Mesenchymal stem cell (in vitro differentiated cells and primary cell): ENCODE data around the gene MTFR1L.

Experiments used
- DNase-seq: peaks from one replicate; pipeline ENCODE4 v3.0.0-alpha.2; 2013
- H2AFZ ChIP-seq: one replicate; pipeline ENCODE4 v1.6.1; 2013; ENCODE audit warnings: low read depth, mild to moderate bottlenecking, control low read depth, inconsistent platforms, low read length, moderate library complexity
- H2AK5ac ChIP-seq: 2 replicates; pipeline ENCODE4 v1.6.1; 2013; ENCODE audit warnings: low read length, moderate library complexity, mild to moderate bottlenecking, inconsistent platforms; ENCODE audit not compliant: severe bottlenecking
- H2BK120ac ChIP-seq: one replicate; pipeline ENCODE4 v1.6.1; 2013; ENCODE audit warnings: low read depth, mild to moderate bottlenecking, inconsistent platforms, low read length, moderate library complexity
- H2BK12ac ChIP-seq, 2 experiments: one replicate each; pipeline ENCODE4 v1.6.1; 2013; ENCODE audit warnings: inconsistent platforms in 2 of 2, low read length in 2 of 2, mild to moderate bottlenecking in 2 of 2, moderate library complexity in 2 of 2, control low read depth in 1 of 2
- H2BK15ac ChIP-seq: one replicate; pipeline ENCODE4 v1.6.1; 2013; ENCODE audit warnings: mild to moderate bottlenecking, low read depth, inconsistent platforms; ENCODE audit not compliant: poor library complexity, severe bottlenecking
- H2BK5ac ChIP-seq: 2 replicates; pipeline ENCODE4 v1.6.1; 2013; ENCODE audit warnings: low read depth, mild to moderate bottlenecking, low read length, control low read depth, inconsistent platforms; ENCODE audit not compliant: poor library complexity, severe bottlenecking
- H3K14ac ChIP-seq, 2 experiments: one replicate each; pipeline ENCODE4 v1.6.1; 2013; ENCODE audit warnings: inconsistent platforms in 2 of 2, low read length in 2 of 2, control low read depth in 1 of 2, mild to moderate bottlenecking in 1 of 2, moderate library complexity in 1 of 2
- H3K18ac ChIP-seq, 2 experiments: one replicate each; pipeline ENCODE4 v1.6.1; 2013; ENCODE audit warnings: inconsistent platforms in 2 of 2, low read length in 2 of 2, control low read depth in 1 of 2, low read depth in 1 of 2, mild to moderate bottlenecking in 1 of 2
- H3K23ac ChIP-seq, 2 experiments: one replicate each; pipeline ENCODE4 v1.6.1; 2013; ENCODE audit warnings: inconsistent platforms in 2 of 2, low read length in 2 of 2, mild to moderate bottlenecking in 2 of 2, moderate library complexity in 2 of 2, control low read depth in 1 of 2
- H3K27ac ChIP-seq: 2 replicates; pipeline ENCODE4 v1.5.1; 2013; ENCODE audit warnings: mild to moderate bottlenecking, moderate library complexity, low read length, control low read depth, inconsistent platforms; ENCODE audit not compliant: poor library complexity, severe bottlenecking
- H3K27me3 ChIP-seq, 2 experiments: 2 replicates each; pipeline versions ENCODE4 v1.6.1 to v1.7.0; 2013; ENCODE audit warnings: low read length in 2 of 2, mild to moderate bottlenecking in 2 of 2, moderate library complexity in 2 of 2, control low read depth in 1 of 2, inconsistent platforms in 1 of 2; ENCODE audit not compliant: control insufficient read depth in 1 of 2, insufficient read depth in 1 of 2
- H3K36me3 ChIP-seq, 2 experiments: 2 replicates each; pipeline versions ENCODE4 v1.6.1 to v1.7.0; 2013; ENCODE audit warnings: low read length in 2 of 2, control low read depth in 1 of 2, inconsistent platforms in 1 of 2, low read depth in 1 of 2, mild to moderate bottlenecking in 1 of 2; ENCODE audit not compliant: insufficient read depth in 2 of 2, control insufficient read depth in 1 of 2
- H3K4ac ChIP-seq, 2 experiments: one replicate each; pipeline ENCODE4 v1.6.1; 2013; ENCODE audit warnings: inconsistent platforms in 2 of 2, low read length in 2 of 2, mild to moderate bottlenecking in 2 of 2, moderate library complexity in 2 of 2, control low read depth in 1 of 2, low read depth in 1 of 2
- H3K4me1 ChIP-seq: 2 replicates; pipeline ENCODE4 v1.6.1; 2013; ENCODE audit warnings: low read depth, low read length, control low read depth; ENCODE audit not compliant: control insufficient read depth, insufficient read depth
- H3K4me2 ChIP-seq: 2 replicates; pipeline ENCODE4 v1.6.1; 2013; ENCODE audit warnings: low read length, mild to moderate bottlenecking, inconsistent platforms; ENCODE audit not compliant: poor library complexity, severe bottlenecking
- H3K4me3 ChIP-seq, 2 experiments: 2 replicates each; pipeline versions ENCODE4 v1.5.1 to v1.7.0; 2013; ENCODE audit warnings: low read length in 2 of 2, mild to moderate bottlenecking in 2 of 2, control low read depth in 1 of 2, low read depth in 1 of 2; ENCODE audit not compliant: insufficient read depth in 1 of 2
- H3K79me1 ChIP-seq: replicated peaks from 2 replicates; pipeline ENCODE4 v1.6.1; 2013; ENCODE audit warnings: mild to moderate bottlenecking, control low read depth, low read length, inconsistent platforms; ENCODE audit not compliant: poor library complexity, severe bottlenecking
- H3K9ac ChIP-seq: 2 replicates; pipeline ENCODE4 v1.7.0; 2013; ENCODE audit warnings: mild to moderate bottlenecking, low read length, moderate library complexity
- H3K9me3 ChIP-seq: 2 replicates; pipeline ENCODE4 v1.7.0; 2013; ENCODE audit warnings: mild to moderate bottlenecking, low read length; ENCODE audit not compliant: control insufficient read depth
- H4K8ac ChIP-seq: one replicate; pipeline ENCODE4 v1.6.1; 2013; ENCODE audit warnings: inconsistent platforms, mild to moderate bottlenecking, low read length, moderate library complexity
- H4K91ac ChIP-seq: one replicate; pipeline ENCODE4 v1.6.1; 2013; ENCODE audit warnings: mild to moderate bottlenecking, low read length, inconsistent platforms
- WGBS: methylation state at CpG from one replicate; pipeline ENCODE4 v1.1.7; 2013; ENCODE audit warnings: mixed read lengths; 5-methylcytosine and 5-hydroxymethylcytosine counted together

MTFR1L gene

DNA sequence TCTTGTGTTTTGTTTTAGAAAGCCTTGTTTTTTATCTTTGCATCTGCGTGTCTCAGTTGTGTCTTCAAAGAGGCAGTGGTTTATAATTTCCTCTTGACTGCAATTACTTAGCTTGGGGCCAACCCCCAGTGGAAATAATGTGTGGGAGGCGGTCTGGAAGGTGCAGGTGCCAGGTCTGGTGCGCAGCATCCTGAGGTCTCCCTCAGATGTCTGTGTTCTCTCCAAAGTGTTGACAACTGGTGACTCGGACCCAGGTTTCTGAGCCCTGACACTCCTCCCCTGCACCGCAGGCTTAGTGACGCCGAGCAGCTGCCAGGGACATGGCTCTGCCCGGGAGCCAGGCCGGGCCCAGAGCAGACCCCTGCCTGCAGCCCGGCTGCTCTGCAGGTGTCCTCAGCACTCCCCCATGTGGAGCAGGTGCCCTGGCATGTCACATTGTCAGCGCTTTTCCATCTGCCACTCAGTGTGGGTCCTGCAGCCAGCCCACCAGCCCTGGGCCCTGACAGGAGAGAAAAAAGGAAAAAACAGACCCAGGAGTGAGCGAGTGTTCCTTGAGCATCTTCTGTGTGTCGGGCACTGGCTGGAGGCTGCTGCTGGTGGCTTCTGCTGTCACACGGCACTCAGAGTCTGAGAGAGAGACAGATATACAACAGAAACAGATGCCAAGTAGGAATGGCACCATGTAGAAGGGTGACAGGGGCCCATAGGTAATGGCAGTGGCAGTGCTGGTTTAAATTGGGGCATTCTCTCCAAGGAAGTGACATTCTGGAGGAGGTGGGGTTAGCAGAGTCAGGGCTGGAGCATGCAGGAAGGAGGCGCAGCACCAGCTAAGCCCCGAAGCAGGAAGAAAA, 44.6 kb upstream of the MTFR1L start:
- H4K8ac ChIP-seq = no peak overlapping the region
- H4K91ac ChIP-seq = no peak overlapping the region
- H3K23ac ChIP-seq = no peak overlapping the region
- no peak overlapping the region for H2BK120ac ChIP-seq
- H3K9me3 ChIP-seq = no peaks in the 10 kb centered on the region
- no peak overlapping the region for H2BK15ac ChIP-seq
- H3K27ac ChIP-seq = no peak overlapping the region
- no peaks in the 10 kb centered on the region for H3K27me3 ChIP-seq
- 49% methylated on average over 16 of the region's 16 CpGs for WGBS
- peaks cover 3 to 83% of the 10 kb centered on the region in 2 experiments for H3K36me3 ChIP-seq
- no peak overlapping the region for H3K18ac ChIP-seq
- H3K79me1 ChIP-seq = no peaks in the 10 kb centered on the region
- no peak for DNase-seq
- no peak overlapping the region for H3K4me3 ChIP-seq
- no peak overlapping the region for H2BK5ac ChIP-seq
- H3K4me2 ChIP-seq = no peak overlapping the region
- H2AK5ac ChIP-seq = no peak overlapping the region
- H3K4ac ChIP-seq = no peak overlapping the region
- H2AFZ ChIP-seq = no peak overlapping the region
- H3K9ac ChIP-seq = no peak overlapping the region
- H2BK12ac ChIP-seq = no peak overlapping the region
- H3K14ac ChIP-seq = no peak overlapping the region
- peaks cover 41% of the 10 kb centered on the region for H3K4me1 ChIP-seq

DNA sequence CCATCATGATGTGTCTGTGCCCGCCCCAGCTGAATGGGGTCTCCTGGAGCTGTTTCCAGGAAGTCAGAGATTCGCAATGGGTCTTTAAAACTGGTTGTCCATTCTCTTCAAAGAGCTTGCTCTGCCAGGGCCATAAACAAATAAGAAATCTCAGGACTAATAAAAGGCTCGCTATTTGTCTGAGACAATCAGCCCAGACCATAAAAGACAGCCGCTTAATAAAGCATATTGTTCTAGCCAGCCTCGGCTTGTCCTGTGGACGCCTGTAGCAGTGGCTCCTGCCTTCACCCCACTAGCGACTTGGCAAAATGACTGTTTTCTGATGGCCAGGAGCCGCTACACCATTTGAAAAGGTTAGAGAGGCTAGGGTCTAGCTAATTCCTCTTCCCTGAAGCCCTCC, 40.4 kb upstream of the MTFR1L start:
- no peak overlapping the region for H3K27ac ChIP-seq
- H3K36me3 ChIP-seq = peaks cover 0 to 80% of the 10 kb centered on the region in 2 experiments
- no peak overlapping the region for H3K14ac ChIP-seq
- H3K4me3 ChIP-seq = no peak overlapping the region
- no peak for DNase-seq
- H4K8ac ChIP-seq = no peak overlapping the region
- H4K91ac ChIP-seq = no peak overlapping the region
- WGBS = 55% methylated on average over 7 of the region's 8 CpGs
- H2BK5ac ChIP-seq = no peak overlapping the region
- no peaks in the 10 kb centered on the region for H3K9me3 ChIP-seq
- H3K23ac ChIP-seq = no peak overlapping the region
- peaks cover 14% of the 10 kb centered on the region for H3K4me1 ChIP-seq
- no peak overlapping the region for H2BK15ac ChIP-seq
- H2AFZ ChIP-seq = no peak overlapping the region
- H3K4ac ChIP-seq = no peak overlapping the region
- no peaks in the 10 kb centered on the region for H3K27me3 ChIP-seq
- no peak overlapping the region for H2BK120ac ChIP-seq
- H2AK5ac ChIP-seq = no peak overlapping the region
- H3K79me1 ChIP-seq = no peaks in the 10 kb centered on the region
- H2BK12ac ChIP-seq = no peak overlapping the region
- H3K9ac ChIP-seq = no peak overlapping the region
- no peak overlapping the region for H3K4me2 ChIP-seq
- no peak overlapping the region for H3K18ac ChIP-seq

DNA sequence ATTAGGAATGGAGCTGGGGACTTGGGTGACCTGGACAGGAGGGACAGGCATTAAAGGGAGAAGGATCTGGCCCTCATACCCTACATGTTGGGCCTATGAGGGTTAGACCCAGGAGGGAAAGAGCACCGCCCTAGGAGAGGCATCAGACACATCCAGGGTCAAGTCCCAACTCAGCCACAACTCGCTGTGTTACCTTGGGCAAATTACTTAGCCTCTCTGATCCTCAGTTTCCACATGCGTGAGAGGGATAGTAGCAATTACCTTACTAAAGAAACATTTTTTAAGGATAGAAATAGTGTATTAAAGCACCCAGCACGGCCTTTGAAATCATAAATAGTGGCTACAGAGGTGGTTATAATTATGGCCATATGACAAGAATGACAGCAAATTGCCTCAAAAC, 39.9 kb upstream of the MTFR1L start:
- Histone ChIP-seq H3K36me3 (peaks cover 0 to 80% of the 10 kb centered on the region in 2 experiments), H3K23ac (no peak overlapping the region), H4K91ac (no peak overlapping the region), H2BK15ac (no peak overlapping the region), H4K8ac (no peak overlapping the region), H3K14ac (no peak overlapping the region), H2BK5ac (no peak overlapping the region), H3K79me1 (no peaks in the 10 kb centered on the region), H3K4me2 (no peak overlapping the region), H3K9me3 (no peaks in the 10 kb centered on the region), H3K9ac (no peak overlapping the region), H2AFZ (no peak overlapping the region), H3K27ac (no peak overlapping the region), H3K4me1 (peaks cover 12% of the 10 kb centered on the region), H3K4me3 (no peak overlapping the region), H3K18ac (no peak overlapping the region), H3K4ac (no peak overlapping the region), H2BK12ac (no peak overlapping the region), H2BK120ac (no peak overlapping the region), H2AK5ac (no peak overlapping the region), H3K27me3 (no peaks in the 10 kb centered on the region)
- no peak for DNase-seq
- 80% methylated on average over 1 of the region's 4 CpGs for WGBS

DNA sequence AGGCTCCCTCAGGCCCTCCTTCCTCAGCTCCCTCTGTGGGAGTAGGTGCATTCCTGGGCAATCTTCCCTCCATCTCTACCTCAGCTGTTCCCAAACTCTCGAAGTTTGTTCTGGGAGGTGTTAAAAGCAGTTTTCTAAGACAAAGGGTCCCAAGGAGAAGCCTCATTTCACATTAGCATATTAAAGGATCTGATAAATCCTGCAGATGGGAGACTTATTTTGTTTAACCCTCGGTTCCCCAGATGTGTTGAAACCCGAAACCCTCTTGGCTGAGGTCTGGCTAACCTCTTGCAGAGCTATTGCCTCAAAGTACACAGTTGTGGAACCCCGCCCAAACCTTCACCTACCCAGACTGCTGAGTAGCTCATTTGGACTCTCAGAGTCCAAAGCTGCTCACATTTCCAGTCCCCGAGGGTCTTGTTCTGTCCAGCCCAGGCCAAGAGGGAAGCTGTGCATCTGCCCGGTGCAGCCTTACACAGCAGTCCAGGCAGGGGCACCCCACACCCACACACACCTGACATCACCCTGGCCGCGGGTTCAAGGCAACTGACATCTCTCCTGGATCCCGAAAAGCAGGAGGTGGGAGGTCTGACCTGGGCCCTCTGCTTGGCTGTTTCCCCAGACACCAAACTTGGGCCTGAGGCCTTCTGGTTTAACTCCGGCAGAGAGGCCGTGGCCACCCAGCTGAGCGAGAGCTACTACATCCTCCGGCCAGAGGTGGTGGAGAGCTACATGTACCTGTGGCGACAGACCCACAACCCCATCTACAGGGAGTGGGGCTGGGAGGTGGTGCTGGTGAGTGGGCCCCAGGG, 39.2 kb upstream of the MTFR1L start:
- Histone ChIP-seq H3K4me3 (no peak overlapping the region), H3K36me3 (peaks cover 0 to 75% of the 10 kb centered on the region in 2 experiments), H3K23ac (no peak overlapping the region), H2AK5ac (no peak overlapping the region), H2BK12ac (peak overlapping the region in 1 of 2 experiments; percentile 45), H2BK120ac (no peak overlapping the region), H4K8ac (no peak overlapping the region), H3K14ac (peak overlapping the region in 1 of 2 experiments; percentile 76), H3K9me3 (no peaks in the 10 kb centered on the region), H3K27ac (no peak overlapping the region), H3K9ac (no peak overlapping the region), H3K4me1 (peaks cover 6% of the 10 kb centered on the region), H3K18ac (peak overlapping the region in 1 of 2 experiments; percentile 25), H3K4ac (no peak overlapping the region), H3K27me3 (no peaks in the 10 kb centered on the region), H2BK5ac (no peak overlapping the region), H2AFZ (no peak overlapping the region), H4K91ac (no peak overlapping the region), H2BK15ac (no peak overlapping the region), H3K4me2 (no peak overlapping the region), H3K79me1 (no peaks in the 10 kb centered on the region)
- WGBS = 79% methylated on average over 13 of the region's 14 CpGs
- no peak for DNase-seq
